HS-5 (cell line): ENCODE results near the gene RABGAP1.

Experiments
- DNase-seq: peaks from one replicate; pipeline ENCODE4 v3.0.0-alpha.2; 2012; ENCODE audit warnings: low read depth

RABGAP1 gene

DNA sequence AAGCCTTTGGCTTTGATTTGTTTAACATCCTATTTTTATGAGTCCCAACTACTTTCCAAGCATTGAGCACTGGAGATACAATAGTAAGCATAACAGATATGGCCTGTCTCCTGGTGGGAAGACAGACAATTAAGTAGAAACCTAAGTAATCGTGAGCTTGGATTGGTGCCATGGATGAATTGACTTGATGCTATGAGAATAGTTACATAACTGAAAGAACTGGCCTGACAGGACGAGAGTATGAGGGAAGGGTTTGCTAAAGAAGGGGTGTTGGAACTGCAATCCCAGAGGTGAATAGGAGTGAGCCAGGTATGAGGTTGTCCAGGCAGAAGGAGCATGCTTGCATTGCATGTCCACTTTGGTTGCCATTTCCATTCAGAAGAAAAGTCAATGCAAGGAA is 145.1 kb downstream of the RABGAP1 start:
- DNase-seq = no peak

DNA sequence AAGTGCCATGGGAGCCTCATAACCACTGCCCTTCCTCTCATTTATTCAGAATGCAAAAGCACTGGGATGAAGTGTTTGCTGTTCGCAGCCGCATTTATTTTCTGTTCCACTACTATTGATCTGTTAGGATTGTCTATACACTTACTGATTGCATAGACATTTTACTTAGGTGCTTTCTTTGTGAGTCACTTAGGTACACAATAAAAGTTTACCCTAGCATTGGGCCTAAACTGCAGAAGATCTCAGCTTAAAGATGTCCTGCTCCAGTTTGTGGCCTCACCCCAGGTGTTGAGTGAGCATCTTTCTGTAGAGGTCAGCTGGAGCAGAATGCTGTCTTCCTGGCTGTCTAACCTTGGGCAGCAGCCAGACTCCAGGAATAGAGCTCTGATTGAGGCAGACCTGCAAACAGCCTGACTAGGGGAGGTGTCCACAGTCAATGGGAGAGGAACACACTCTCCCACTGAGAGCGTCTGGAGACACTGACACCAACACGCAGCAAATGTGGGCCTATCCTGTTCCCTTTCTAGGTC is 146.6 kb downstream of the RABGAP1 start:
- DNase-seq = no peak

DNA sequence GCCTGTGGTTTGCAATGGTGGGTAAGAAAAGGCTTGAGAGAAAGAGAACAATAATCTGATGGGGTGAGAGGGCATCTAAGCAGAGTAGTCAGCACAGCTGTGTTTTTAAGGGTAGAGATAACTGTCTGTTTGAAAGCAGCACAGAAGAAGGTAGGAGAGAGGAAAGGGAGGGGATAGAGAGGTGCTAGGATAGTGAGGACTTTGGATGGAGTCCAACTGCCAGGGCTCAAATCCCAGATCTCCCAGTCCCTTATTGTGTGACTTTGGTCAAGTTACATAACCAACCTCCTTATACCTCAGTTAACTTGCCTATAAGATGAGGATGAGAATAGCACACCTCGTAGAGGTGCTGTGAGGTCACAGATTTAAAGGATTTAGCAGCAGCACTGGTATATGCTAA is 148.2 kb downstream of the RABGAP1 start:
- DNase-seq = no peak

DNA sequence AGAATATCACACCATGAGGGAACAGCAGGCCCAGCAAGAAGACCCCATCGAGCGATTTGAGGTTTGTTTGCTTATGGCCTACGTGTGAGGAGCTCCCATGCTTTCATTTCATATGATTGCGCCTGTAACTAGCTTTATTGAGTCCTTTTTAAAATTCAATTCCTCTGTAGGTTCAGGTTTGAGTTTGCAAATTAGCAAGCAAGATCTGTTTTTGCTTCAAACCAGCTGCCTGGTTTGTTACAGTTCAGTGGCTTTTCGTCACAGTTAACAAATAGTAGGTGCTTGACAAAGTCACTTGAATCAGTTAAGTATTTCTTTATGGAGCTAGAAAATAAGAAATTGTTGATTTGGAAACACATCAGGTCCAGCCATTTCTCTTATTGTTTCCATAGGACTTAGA is 149.0 kb downstream of the RABGAP1 start:
- no peak for DNase-seq

DNA sequence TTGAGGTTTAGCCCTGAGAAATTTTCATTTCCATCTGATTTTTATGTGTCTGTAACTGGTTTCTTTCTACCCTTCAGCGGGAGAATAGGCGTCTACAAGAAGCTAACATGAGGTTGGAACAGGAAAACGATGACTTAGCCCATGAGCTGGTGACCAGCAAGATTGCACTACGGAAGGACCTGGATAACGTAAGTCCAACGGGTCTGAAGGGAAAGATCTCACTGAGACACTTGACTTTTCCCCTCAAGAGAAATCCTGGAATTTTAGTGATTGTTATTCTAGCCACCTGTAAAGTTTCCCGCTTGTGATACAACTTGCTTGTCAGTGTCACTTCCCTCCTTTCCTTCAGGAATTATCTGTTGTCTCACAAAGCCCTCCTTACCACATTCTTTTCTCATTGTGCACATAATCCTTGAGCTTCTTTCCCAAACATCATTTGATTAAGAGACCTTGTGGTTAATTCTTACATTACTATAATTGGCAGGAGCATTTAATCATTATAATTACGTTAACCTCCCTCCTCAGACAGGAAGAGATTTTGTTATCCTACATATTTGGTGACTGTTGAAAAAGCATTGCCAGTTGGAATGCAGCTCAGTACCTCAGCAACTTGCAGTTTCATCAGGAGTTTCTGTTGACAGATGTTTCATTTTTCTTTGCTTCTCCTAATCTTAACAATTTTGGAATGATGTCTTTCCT is 149.5 kb downstream of the RABGAP1 start:
- no peak for DNase-seq

DNA sequence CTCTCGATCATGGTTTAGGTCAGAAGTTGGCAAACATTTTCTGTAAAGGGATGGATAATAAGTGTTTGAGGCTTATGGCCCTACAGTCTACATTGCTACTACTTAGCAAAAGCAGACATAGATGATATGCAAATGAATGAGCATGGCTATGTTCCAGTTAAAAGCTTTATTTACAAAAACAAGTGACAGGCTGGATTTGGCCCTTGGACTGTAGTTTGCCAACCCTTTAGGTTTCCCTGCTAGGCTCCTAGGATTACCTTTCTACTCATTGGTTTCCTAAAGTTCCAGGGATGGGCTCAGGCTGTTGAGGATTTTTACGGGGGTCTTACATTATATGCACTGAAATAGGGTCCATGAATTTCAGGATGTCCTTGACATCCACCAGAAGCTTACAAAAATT is 150.1 kb downstream of the RABGAP1 start:
- no peak for DNase-seq

DNA sequence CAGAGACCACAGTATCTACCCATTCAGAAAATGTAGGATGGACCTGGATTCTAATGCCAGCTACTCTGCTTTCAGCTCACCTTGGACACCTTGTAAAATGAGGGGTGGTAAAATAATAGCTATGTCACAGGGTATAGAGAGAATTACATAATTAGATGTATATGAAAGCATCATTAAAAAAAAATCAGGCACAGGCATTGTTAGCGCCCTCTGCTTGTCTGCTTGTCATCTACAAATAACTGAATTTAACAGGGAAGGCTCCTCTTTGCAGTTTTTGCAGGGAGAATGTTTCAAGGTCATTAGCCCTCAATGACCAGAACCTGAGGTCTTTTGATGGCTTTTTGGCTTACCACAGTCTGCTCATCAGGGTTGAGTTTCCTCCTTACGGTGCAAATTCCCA is 150.6 kb downstream of the RABGAP1 start:
- no peak for DNase-seq

DNA sequence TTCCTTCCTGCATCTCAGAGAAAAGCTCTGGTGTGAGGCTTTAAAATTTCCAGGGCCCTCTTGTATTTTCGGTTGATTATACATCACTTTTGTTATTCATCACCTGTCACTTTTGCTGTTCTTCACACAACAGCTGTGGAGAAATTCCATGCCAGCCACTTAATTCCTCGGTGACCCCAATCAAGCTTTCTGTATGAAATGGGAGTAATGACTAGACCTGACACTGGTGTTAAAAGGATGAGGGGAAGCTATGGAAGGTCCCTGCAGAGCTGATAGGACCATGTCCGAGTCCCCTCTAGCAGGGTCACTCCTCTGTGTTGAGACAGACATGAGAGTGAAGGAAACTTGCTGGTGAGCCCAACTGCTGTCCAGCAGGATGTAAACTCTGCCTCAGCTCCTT is 152.3 kb downstream of the RABGAP1 start:
- DNase-seq = no peak

DNA sequence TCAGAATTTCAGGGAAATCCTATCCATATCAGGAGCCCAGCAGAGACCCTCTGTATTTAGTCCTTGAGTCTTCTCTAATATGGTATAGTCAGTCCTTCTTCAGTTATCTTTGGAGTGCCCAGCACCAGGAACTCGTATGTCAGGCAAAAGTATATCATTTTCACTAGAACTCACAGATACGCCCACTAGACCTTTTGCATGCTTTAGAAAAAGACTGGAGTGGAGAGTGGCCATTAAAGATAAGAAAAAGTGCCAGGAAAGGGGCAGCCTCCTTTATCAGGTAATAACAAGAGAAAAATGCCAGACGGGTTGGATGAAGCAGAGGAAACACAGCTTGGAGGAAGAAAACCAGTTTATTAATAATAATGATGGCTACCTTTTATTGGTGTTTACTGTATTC is 156.2 kb downstream of the RABGAP1 start:
- no peak for DNase-seq

DNA sequence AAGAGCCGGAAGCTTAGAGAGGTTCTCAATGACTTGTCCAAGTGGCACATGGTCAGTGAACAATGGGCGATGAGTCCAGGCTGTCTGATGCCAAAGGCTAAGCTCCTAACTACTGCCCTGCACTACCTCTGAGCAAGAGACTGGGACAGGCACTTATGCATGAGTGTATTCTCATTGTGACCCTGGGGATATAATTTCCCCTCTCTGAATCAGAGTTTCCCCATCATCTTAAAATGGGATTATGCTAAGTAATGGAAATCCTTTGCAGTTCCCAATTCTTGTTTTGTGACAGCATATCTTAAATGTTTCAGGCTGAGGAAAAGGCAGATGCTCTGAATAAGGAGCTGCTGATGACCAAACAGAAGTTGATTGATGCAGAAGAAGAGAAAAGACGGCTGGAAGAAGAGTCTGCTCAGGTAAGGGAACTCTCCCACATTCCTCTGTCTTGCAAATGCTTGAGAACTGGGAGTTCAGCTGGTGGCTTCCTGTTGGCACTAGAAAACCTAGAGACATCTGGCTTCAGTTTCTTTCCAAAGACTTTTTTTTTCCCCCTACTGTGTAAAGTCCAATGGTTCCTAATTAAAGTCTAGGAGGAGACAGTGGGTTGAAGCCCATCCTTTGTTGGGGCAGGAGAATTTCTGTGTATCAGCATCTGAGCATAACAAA is 156.7 kb downstream of the RABGAP1 start:
- no peak for DNase-seq

DNA sequence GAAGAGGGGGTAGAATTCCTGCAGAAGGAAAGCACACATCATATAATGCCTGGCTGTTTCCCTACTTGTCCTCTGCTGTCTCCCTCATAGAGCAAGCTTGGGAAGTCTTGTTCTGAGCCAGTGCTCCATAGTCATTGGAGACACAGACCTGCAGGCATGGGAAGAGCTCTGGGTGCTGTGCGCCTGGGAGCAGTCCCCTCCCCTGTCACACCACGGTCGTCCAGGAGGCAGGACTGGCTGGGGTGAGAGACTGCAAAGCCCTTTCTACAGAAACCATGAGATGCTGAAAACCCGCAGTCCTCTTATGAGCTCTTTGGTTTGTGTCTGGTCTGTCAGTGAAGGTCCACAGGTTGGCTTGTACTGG is 157.3 kb downstream of the RABGAP1 start:
- DNase-seq = no peak

DNA sequence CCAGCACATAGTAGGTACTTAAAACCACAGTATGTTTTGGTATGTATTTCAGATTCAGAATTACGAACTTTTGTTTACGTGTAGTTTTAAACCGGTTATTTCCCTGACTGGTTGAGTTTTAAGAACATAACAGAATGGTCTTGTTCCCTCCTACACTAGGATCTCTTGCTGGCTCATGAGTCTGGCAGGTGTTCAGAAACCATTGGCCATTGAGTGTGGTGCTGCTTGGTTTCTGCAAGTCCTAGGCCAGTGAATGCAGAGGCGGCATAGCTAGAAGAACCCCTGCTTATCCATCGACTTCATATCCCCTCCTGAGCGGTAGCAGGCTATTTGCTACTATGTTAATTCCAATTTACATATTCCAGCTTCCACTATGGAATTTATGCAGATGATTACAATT is 158.2 kb downstream of the RABGAP1 start:
- DNase-seq = no peak

DNA sequence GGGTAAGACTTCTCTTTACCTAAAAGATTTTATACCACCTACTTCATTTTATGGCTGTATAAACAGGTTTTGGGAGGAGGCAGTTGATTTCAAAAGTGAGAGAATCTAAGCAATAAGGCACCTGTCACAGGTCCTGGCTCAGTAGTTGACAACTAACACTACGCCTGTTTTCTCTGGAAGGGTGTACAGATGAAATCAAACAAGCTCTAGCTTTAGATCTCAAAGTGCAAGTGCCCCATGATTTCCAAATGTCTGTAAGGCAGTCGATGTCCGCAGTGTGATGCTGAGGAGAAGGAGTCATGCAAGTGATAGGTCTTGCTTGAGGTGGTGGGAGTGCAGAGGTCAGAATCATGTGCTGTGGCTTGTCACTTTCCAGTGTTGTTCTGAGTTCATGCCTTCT is 158.7 kb downstream of the RABGAP1 start:
- no peak for DNase-seq

DNA sequence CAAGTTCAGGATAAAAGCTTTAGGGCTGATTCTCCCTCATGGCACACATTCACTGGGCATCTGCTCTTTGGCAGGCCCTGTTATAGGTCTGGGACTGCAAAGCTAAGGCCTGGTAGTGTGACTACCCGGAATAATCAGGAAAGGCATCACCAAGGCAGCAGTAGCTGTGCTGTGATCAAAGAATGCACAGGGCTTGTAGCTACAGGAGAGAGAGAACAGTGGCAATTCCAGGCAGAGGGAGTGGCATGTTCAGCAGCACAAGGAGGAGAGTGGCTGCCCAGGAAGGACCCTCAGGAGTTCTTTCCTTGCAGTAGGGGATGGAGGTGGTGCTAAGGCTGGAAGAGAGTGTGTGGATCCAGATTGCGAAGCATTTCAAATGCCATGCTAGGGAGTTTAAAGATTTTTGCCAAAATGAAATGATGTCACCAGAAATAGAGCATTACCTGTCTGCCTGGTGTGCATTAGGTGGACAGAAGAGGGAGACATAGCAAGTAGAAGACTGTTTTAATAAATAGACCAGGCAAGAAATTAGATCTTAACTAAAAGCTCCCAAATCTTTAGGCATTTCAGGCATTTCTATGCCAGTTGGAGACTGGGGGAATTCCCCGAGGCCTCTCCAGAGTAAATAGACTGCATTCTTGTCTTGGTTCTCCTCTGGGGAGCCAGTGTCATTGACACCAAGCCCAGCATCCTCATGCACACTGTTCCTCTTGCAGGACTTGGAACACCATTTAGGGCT is 161.7 kb downstream of the RABGAP1 start:
- no peak for DNase-seq

DNA sequence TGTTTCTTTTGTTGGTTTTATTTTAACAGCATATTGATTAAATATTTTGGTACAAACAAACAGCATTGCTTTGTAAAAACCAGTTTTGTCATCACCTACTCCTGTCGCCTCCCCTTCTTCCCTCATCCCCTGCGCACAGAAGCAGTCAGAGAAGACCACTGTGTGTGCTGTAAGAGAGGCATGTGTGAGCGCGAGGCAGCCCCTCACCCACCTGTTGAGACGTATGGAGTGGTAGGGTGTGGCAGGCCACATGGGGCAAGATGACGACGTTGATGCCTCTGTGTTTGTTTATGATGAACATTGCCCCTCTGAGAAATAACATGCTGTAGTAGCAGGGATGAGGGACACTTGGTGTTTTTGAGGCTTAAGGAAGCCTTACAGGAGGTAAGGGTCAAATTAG is 164.0 kb downstream of the RABGAP1 start:
- no peak for DNase-seq

DNA sequence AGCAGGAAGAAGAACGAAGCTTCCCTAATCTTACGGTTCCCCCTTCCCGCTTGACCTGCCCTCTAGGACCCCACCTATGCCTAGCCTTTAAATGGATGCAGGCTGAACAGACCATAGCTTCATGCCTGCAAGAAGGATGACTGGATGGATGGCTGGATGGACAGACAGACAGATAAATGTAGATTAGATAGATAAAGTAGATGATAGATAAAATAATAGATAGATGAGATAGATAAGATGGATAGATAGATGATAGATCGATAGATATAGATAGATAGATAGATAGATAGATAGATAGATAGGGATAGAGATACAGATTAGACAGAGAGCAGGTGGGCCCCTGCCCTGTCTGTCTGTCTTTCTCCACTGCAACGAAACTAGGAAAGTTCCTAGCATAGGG is 164.7 kb downstream of the RABGAP1 start:
- DNase-seq = no peak

DNA sequence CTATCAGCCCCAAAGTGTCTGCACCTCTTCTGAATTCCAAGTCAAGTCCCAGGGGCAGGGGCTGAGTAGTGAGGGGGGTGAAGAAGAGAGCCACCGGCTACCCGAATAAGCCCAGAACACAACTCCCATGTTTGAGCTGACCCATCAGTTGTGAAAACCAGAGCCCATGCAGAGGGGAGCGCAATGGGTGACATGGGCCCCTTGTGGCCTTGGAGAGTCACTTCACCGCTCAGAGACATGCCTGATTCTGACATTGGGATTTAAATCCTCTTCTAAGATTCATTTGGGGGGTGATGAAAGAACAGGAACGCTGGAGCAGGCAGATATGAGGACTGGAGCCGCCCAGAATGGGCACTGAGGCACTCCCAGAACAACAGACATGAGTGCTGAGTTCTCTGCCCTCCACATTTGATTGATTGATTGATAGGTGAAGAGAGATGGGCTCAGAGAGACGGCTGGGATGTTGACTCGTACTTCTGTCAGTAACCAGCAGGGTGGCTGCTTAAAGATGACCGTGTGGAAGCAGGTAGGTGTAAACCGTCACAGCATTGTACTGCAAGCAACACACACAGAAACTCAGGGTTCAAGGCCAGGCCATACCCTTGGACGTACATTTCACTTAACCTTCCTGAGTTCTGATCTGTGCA is 166.9 kb downstream of the RABGAP1 start:
- no peak for DNase-seq

DNA sequence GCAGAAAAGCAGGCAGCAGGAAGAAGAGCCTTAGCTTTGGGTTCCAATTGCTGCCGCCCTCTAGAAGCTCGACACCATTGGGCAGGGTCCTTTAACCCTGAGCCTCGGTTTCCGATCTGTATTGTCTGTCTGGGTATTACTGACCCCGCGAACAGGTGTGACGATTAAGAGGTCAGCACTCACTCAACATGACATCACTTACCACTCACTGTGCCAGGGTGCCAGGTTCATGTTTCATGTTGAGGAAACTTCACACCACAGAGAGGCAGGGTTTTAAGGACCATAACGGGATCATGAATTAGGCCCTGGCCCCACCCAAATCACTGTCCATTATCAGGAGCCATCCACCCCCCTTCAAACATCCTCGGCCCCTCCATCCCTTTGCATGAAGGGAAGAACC is 168.2 kb downstream of the RABGAP1 start:
- DNase-seq = no peak

DNA sequence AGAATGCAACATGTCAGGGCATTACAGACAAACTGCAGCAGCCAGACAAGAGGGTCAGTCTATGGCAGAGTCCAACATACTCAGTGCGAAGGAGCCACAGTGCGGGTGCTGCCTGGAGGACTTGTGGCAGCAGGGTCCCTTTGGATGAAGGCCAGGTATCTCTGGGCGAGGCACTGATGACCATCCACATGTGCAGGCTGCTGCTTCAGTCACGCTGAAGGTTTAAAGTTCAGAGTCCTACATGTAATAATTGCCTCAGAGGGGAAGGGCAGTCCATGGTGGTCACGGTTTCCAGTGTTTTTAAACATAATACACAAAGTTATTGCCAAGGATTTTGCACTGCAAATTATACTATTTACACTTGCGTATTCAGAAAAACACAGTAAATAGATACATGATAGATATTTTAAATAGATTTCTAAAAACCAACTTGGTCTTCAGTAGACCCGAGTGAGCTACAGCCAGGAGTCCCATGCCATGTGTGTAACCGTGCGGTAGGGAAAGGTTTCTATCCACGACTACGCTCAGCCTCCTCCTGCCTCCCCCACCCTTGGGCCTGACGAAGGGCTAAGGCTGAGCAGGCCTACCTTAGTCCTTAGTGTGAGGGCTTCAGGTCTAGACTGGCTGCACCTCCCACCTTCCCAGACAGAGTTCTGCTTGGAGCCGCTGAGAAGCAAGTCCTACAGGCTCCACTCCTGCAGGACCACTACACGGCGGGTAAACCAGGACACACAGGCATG is 168.9 kb downstream of the RABGAP1 start:
- no peak for DNase-seq

DNA sequence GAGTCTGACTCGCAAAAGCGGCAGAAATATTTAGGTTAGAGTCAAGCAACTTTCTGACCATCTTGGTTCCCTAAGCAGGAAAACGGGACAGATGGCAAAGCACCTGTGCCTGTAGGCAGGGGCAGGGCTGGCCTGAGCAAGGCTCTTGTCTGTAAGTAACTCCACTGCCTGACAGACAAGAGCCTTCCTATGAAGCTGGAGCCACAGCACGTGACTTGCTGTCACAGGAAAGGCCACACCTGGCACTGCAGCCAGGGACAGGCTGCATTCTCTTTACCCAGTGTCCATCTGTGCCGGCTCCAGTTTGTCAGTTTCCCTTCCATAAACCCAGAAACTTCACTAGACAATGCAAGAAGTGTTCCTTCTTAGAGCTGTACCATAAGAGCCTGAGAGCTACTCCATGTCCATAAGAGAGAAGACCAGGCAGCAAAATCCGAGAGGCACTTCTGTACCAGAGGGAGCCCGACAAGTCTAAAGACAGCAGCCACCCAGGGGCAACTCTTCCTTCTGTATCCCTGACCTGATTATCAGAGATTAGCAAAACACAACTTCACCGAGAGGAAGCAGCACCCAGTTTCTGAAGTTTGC is 170.7 kb downstream of the RABGAP1 start:
- DNase-seq = no peak
